DND-41 (cell line): Measurements from ENCODE around the gene P4HA1.
"Not testable (repeated sequence)": the region's sequence is repeated elsewhere in the genome, so short reads cannot be mapped to it uniquely, and the experiment has no call there.

Experiments
- ATAC-seq: fragments of 200-7000 bp; cut with Tn5 transposase; 3 replicates; pipeline ENCODE4 v1.9.1; 2021; ENCODE audit warnings: low read depth; ENCODE audit not compliant: insufficient read depth
- DNase-seq: peaks from one replicate; pipeline ENCODE4 v3.0.0-alpha.2; 2020
- H2AFZ ChIP-seq: 2 replicates; pipeline ENCODE4 v1.6.0; 2012; ENCODE audit warnings: low read depth, low read length
- H3K27ac ChIP-seq: 2 replicates; pipeline ENCODE4 v1.5.1; 2012; ENCODE audit warnings: low read length, inconsistent platforms
- H3K27me3 ChIP-seq: fragments of 200-600 bp; sonication (generic); 2 replicates; pipeline ENCODE4 v1.6.0; 2012; ENCODE audit warnings: low read length, mild to moderate bottlenecking, inconsistent platforms; ENCODE audit not compliant: insufficient read depth, poor library complexity
- H3K36me3 ChIP-seq: 2 replicates; pipeline ENCODE4 v1.5.1; 2012; ENCODE audit warnings: low read length, inconsistent platforms; ENCODE audit not compliant: insufficient read depth
- H3K4me1 ChIP-seq: 2 replicates; pipeline ENCODE4 v1.5.1; 2012; ENCODE audit warnings: mild to moderate bottlenecking, low read length; ENCODE audit not compliant: insufficient read depth
- H3K4me2 ChIP-seq: 2 replicates; pipeline ENCODE4 v1.6.0; 2012; ENCODE audit warnings: mild to moderate bottlenecking, moderate library complexity, low read length, inconsistent platforms; ENCODE audit not compliant: insufficient read depth
- H3K4me3 ChIP-seq, 2 experiments: fragments of 200-600 bp in 1 of 2; shearing (Covaris generic) in 1 of 2; 2 replicates each; pipeline ENCODE4 v1.5.1; 2012 to 2016; ENCODE audit warnings: inconsistent platforms in 2 of 2, low read length in 2 of 2, mild to moderate bottlenecking in 2 of 2, low read depth in 1 of 2, moderate library complexity in 1 of 2
- H3K79me2 ChIP-seq: 2 replicates; pipeline ENCODE4 v1.6.0; 2012; ENCODE audit warnings: low read length, inconsistent platforms; ENCODE audit not compliant: insufficient read depth
- H3K9ac ChIP-seq: 2 replicates; pipeline ENCODE4 v1.6.0; 2012; ENCODE audit warnings: low read depth, mild to moderate bottlenecking, inconsistent platforms, low read length, moderate library complexity
- H3K9me3 ChIP-seq: 2 replicates; pipeline ENCODE4 v1.5.1; 2012; ENCODE audit warnings: low read length, moderate library complexity, mild to moderate bottlenecking, inconsistent platforms; ENCODE audit not compliant: insufficient read depth, severe bottlenecking
- H4K20me1 ChIP-seq: 2 replicates; pipeline ENCODE4 v1.6.0; 2012; ENCODE audit warnings: low read length; ENCODE audit not compliant: insufficient read depth
- CTCF ChIP-seq: IDR thresholded peaks from 2 replicates; pipeline ENCODE4 v1.5.1; 2012; ENCODE audit warnings: borderline replicate concordance, low read length, moderate library complexity, mild to moderate bottlenecking; ENCODE audit not compliant: poor library complexity, severe bottlenecking; ENCODE audit errors: extremely low read depth
- EZH2 ChIP-seq: IDR thresholded peaks from 3 replicates; pipeline ENCODE4 v1.6.1; 2012; ENCODE audit warnings: borderline replicate concordance, low read depth, mild to moderate bottlenecking, moderate library complexity, low read length, inconsistent platforms; ENCODE audit not compliant: severe bottlenecking

Gene P4HA1

DNA sequence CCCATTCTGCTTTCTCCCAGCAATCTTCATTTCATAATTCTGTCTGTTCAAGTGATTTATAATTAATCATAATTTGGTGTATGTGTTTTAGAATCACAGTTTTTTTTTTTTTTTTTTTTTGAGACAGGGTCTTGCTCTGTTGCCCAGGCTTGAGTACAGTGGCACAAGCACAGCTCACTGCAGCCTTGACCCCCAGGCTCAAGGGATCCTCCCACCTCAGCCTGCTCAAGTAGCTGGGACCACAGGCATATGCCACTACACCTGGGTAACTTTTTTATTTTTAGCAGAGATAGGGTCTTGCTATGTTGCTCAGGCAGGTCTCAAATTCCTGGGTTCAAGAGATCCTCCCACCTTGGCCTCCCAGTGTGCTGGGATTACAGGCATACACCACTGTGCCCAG, 92.8 kb downstream of the P4HA1 start:
- H3K79me2 ChIP-seq, result no peaks in the 10 kb centered on the region
- peaks cover 44% of the 10 kb centered on the region for H3K36me3 ChIP-seq
- DNase-seq, result no peak

DNA sequence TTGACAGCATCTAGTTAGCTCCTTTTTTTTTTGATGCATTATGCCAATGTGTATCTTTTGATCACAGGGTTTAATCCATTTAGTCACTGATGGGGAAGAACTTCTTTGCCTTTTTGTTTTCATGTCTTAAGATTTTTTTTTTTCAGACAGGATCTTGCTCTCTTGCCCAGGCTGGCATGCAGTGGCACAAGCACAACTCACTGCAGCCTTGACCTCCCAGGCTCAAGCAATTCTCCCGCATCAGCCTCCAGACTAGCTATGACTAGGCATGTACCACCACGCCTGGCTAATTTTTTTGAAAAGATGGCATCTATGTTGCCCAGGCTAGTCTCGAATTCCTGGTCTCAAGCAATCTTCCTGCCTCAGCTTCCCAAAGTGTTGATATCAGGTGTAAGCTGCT, 95.7 kb downstream of the P4HA1 start:
- no peak for DNase-seq

More for the DNA sequence above, 92.8 kb downstream of the P4HA1 start:
- TF ChIP-seq EZH2 (no peak), CTCF (no peak)
- H3K4me1 ChIP-seq, result no peaks in the 10 kb centered on the region
- H4K20me1 ChIP-seq, result no peaks in the 10 kb centered on the region
- no peak overlapping the region for H3K4me3 ChIP-seq
- no peak for ATAC-seq
- H3K27ac ChIP-seq, result no peak overlapping the region
- no peak overlapping the region for H2AFZ ChIP-seq
- H3K9ac ChIP-seq, result no peak overlapping the region
- no peaks in the 10 kb centered on the region for H3K9me3 ChIP-seq
- H3K4me2 ChIP-seq, result no peak overlapping the region
- no peaks in the 10 kb centered on the region for H3K27me3 ChIP-seq

DNA sequence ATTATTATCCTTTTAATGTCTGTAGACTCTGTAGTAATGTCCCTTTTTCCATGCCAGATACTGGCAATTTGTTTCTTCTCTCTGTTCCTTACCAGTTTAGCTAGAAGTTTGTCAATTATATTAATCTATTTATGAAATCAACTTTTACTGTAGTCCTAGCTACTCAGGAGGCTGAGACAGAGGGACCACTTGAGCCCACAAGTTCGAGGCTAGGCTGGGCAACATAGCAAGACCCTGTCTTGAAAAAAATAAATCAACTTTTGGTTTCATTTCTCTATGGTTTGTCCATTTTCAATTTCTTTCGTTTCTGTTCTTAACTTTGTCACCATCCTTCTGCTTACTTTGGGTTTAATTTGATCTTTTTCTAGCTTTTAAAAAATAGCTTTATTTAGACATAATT, 99.6 kb downstream of the P4HA1 start:
- Histone ChIP-seq H3K27me3 (no peaks in the 10 kb centered on the region), H3K36me3 (no peaks in the 10 kb centered on the region), H3K4me3 (no peak overlapping the region), H3K9me3 (peaks cover 8% of the 10 kb centered on the region), H3K27ac (no peak overlapping the region), H4K20me1 (no peaks in the 10 kb centered on the region), H3K9ac (no peak overlapping the region), H3K4me2 (no peak overlapping the region), H3K79me2 (no peaks in the 10 kb centered on the region), H3K4me1 (no peaks in the 10 kb centered on the region), H2AFZ (no peak overlapping the region)
- ATAC-seq, result no peak
- TF ChIP-seq EZH2 (no peak), CTCF (no peak)
- DNase-seq, result no peak

More for the DNA sequence above, 95.7 kb downstream of the P4HA1 start:
- Histone ChIP-seq H2AFZ (no peak overlapping the region), H4K20me1 (no peaks in the 10 kb centered on the region), H3K4me1 (no peaks in the 10 kb centered on the region), H3K27me3 (no peaks in the 10 kb centered on the region), H3K79me2 (no peaks in the 10 kb centered on the region), H3K36me3 (peaks cover 17% of the 10 kb centered on the region), H3K9ac (no peak overlapping the region), H3K4me3 (no peak overlapping the region), H3K9me3 (peaks cover 8% of the 10 kb centered on the region), H3K27ac (no peak overlapping the region), H3K4me2 (no peak overlapping the region)
- ATAC-seq, result no peak
- TF ChIP-seq CTCF, result no peak
- TF ChIP-seq EZH2, result no peak

GRCh38 chr10:72995459-72995858, 101.2 kb downstream of the P4HA1 start:
- not testable (repeated sequence) for H3K4me3 ChIP-seq, H3K4me2 ChIP-seq, H3K36me3 ChIP-seq, H3K9ac ChIP-seq, DNase-seq, H4K20me1 ChIP-seq, H3K9me3 ChIP-seq, H3K27me3 ChIP-seq, H2AFZ ChIP-seq, ATAC-seq, H3K79me2 ChIP-seq, H3K4me1 ChIP-seq, H3K27ac ChIP-seq

DNA sequence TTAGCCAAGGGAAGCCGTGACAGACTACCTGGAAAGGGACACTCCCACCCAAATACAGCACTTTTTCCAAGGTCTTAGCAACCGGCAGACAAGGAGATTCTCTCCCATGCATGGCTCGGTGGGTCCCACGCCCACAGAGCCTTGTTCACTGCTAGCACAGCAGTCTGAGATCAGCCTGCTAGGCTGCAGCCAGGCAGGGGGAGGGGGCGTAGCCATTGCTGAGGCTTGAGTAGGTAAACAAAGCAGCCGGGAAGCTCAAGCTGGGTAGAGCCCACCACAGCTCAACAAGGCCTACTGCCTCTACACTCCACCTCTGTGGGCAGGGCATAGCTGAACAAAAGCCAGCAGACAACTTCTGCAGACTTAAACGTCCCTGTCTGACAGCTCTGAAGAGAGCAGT, 106.9 kb downstream of the P4HA1 start:
- not testable (repeated sequence) for H3K4me2 ChIP-seq, H3K4me3 ChIP-seq, H3K9me3 ChIP-seq, H3K27ac ChIP-seq, DNase-seq, H3K4me1 ChIP-seq, H3K9ac ChIP-seq, H3K36me3 ChIP-seq, H3K79me2 ChIP-seq, H3K27me3 ChIP-seq, ATAC-seq, H4K20me1 ChIP-seq, H2AFZ ChIP-seq

GRCh38 chr10:72984618-72985017, 112.0 kb downstream of the P4HA1 start:
- not testable (repeated sequence) for H3K36me3 ChIP-seq, H3K27me3 ChIP-seq, H3K4me1 ChIP-seq, H3K9ac ChIP-seq, H2AFZ ChIP-seq, H4K20me1 ChIP-seq, H3K4me3 ChIP-seq, ATAC-seq, H3K79me2 ChIP-seq, DNase-seq, H3K27ac ChIP-seq, H3K4me2 ChIP-seq
- peaks cover 12% of the 10 kb centered on the region for H3K9me3 ChIP-seq
